RKO (cell line): ENCODE data around the gene ADAMTS4.

ENCODE experiments used
- DNase-seq: peaks from one replicate; pipeline ENCODE4 v3.0.0-alpha.2; 2016; ENCODE audit warnings: low spot score

Gene ADAMTS4

GRCh38 chr1:161153176-161153575, 45.7 kb downstream of the ADAMTS4 start:
- no peak for DNase-seq

DNA sequence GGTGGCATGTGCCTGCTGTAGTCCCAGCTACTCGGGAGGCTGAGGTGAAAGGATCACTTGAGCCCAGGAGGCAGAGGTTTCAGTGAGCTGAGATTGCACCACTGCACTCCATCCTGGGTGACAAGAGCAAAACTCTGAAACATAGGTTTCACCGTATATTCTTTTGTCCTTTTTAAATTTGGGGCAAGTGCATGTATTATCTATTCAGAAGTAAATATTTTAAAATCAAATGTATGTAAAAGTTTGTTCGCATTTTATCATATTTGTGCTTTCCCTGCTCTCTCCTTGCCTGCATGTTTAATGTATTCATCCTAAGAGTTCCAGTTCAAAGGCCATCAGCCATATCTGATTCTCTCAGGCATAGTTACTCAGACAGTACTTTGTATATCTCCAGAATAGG, 53.0 kb downstream of the ADAMTS4 start:
- DNase-seq: no peak

- no peak for DNase-seq
Measured at GRCh38 chr1:161140755-161141400, 58.0 kb downstream of the ADAMTS4 start.

DNA sequence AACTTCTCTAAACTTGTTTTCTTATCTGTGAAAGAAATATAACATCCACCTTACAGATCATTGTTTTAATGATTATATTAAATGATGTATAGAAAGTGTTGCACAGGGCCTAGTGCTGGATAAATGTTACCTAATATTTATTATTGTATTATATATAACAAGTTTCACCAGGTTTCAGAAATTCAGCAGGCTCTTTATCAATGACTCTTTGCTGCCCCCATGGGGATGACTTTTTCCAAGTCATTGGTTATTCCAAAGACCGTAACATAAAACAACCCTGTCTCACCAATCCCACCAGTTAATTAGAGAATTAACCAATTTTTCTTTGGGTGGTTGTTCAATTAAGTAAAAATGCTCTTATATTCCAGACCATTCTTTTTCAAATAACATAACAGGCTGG, 59.1 kb downstream of the ADAMTS4 start:
- DNase-seq: peak; percentile 57

DNA sequence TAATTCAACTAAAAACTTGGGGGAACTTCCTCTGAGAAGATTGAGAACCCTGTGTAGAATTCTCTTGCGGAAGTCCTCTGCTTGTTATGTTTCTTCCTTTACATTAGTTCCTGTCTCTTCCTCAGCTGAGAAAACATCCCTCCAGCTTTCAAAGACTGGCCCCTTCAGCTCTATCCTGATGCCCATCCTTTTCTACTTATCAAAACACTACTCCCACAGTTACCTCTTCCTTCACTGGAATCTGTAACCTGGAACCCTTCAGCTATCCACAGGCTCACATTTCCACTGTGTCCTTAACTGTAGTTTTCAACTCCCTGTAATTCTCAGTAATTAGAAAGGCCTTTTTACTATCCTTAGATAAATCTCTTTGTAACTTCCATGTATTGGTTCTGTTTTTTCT, 60.4 kb downstream of the ADAMTS4 start:
- DNase-seq: no peak

DNA sequence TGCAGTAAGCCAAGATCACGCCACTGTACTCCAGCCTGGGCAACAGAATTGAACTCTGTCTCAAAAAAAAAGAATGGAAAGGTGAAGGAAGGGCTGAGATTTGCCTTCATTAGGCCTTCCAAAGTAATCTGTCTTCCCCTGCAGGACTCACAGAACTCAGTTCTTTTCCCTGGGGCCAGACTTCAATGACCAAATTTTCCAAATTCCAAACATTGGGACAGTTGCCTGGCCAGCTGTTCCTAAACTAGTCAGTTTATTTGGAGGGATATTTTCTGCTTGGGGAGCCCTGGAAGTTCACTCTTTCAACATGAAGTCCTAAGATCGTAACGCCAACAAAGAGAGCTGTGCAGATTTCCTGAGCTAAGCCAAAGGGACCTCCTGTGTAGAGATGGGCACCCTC, 61.0 kb downstream of the ADAMTS4 start:
- no peak for DNase-seq
